ENCODE results near the gene SH3GL1. TPM values are rescaled to one million over a fixed set of nuclear protein-coding genes. Genes with fewer than 3 reads are reported as not detected.

The SH3GL1 gene
- total and polyA plus RNA-seq, 2 experiments from 2014 or later, result 81.7 to 114 TPM

DNA sequence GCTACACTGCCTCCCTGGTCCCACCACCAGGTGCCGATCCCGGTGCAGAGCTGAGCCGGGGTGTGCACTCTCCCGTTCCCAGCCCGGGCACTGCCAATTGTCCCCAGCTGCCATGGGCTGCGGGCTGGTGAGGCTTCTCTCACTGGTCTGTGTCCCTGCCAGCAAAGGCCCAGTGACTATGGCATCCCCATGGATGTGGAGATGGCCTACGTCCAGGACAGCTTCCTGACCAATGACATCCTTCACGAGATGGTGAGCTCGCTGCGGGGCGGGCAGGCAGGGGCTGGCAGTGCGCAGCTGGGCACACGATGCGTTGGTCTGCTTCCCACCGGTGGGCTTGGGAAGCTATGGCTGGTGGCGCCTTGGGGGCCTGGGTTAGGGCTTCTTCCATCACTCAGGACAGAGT lies 42.4 kb downstream of the SH3GL1 start:
- Histone ChIP-seq H3K79me2 (no peaks in the 10 kb centered on the region), H3K4me2 (no peak overlapping the region), H3K4me3 (no peak overlapping the region), H3K36me3 (replicated peaks; ENCODE audit: insufficient read depth, low read depth) (no peaks in the 10 kb centered on the region), H4K20me1 (ENCODE audit: insufficient read depth, poor library complexity, severe bottlenecking) (no peaks in the 10 kb centered on the region), H3K9me2 (replicated peaks; ENCODE audit: insufficient read depth) (no peaks in the 10 kb centered on the region), H2AFZ (no peak overlapping the region), H3K27me3 (no peaks in the 10 kb centered on the region), H3K27ac (no peak overlapping the region), H3K9me3 (ENCODE audit: low read depth) (no peaks in the 10 kb centered on the region), H3K4me1 (ENCODE audit: insufficient read depth) (peaks cover 20% of the 10 kb centered on the region)
- TF ChIP-seq EZH2phosphoT487 (IDR thresholded peaks at IDR 0.05; ENCODE audit: low read depth, severe bottlenecking, unreplicated experiment) (no peak), EZH2 (IDR thresholded peaks at IDR 0.05; ENCODE audit: borderline replicate concordance) (no peak)
- TF ChIP-seq, protein P1, sequence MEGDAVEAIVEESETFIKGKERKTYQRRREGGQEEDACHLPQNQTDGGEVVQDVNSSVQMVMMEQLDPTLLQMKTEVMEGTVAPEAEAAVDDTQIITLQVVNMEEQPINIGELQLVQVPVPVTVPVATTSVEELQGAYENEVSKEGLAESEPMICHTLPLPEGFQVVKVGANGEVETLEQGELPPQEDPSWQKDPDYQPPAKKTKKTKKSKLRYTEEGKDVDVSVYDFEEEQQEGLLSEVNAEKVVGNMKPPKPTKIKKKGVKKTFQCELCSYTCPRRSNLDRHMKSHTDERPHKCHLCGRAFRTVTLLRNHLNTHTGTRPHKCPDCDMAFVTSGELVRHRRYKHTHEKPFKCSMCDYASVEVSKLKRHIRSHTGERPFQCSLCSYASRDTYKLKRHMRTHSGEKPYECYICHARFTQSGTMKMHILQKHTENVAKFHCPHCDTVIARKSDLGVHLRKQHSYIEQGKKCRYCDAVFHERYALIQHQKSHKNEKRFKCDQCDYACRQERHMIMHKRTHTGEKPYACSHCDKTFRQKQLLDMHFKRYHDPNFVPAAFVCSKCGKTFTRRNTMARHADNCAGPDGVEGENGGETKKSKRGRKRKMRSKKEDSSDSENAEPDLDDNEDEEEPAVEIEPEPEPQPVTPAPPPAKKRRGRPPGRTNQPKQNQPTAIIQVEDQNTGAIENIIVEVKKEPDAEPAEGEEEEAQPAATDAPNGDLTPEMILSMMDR (IDR thresholded peaks at IDR 0.05; ENCODE audit: poor library complexity), result no peak
- no peak for DNase-seq (ENCODE audit: low spot score)
- 96% methylated on average over 16 of the region's 16 CpGs for WGBS (ENCODE audit: low lambda C conversion rate, missing lambda C conversion rate)

DNA sequence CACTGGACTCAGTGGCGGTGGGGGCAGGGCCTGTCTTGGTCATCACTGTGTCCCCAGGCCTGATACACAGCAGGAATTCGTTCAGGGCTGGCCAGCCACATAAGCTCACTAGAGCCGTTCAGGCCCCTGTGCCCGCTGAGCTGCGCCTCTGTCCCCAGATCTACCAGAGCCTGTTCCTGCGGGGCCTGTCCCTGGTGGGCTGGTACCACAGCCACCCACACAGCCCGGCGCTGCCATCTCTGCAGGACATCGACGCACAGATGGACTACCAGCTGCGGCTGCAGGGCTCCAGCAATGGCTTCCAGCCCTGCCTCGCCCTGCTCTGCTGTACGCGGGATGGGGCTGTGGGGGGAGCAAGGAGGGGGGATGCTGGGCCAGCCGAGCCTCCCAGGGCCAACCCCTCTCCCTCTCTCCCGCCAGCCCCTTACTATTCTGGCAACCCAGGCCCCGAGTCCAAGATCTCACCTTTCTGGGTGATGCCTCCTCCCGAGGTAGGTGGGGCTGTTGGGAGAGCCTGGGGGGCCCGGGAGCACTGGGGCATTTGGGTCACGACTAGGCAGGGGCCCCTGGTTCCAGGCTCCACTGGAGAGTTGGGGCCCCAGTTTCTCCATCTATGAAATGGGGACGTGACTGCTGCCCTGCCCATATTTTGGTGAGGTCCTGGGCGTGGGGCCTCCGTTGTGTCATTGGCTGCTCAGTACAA lies 43.1 kb downstream of the SH3GL1 start:
- DNase-seq (ENCODE audit: low spot score), result peak; percentile 4
- Histone ChIP-seq H2AFZ (no peak overlapping the region), H3K27me3 (no peaks in the 10 kb centered on the region), H3K9me2 (replicated peaks; ENCODE audit: insufficient read depth) (no peaks in the 10 kb centered on the region), H3K27ac (no peak overlapping the region), H3K36me3 (replicated peaks; ENCODE audit: insufficient read depth, low read depth) (no peaks in the 10 kb centered on the region), H3K79me2 (no peaks in the 10 kb centered on the region), H3K4me2 (no peak overlapping the region), H3K9me3 (ENCODE audit: low read depth) (no peaks in the 10 kb centered on the region), H3K4me3 (no peak overlapping the region), H3K4me1 (ENCODE audit: insufficient read depth) (peaks cover 20% of the 10 kb centered on the region), H4K20me1 (ENCODE audit: insufficient read depth, poor library complexity, severe bottlenecking) (no peaks in the 10 kb centered on the region)
- WGBS (ENCODE audit: low lambda C conversion rate, missing lambda C conversion rate), result 91% methylated on average over 23 of the region's 23 CpGs
- TF ChIP-seq, protein P1 (IDR thresholded peaks at IDR 0.05; ENCODE audit: poor library complexity), result no peak
- no peak for TF ChIP-seq EZH2 (IDR thresholded peaks at IDR 0.05; ENCODE audit: borderline replicate concordance)
- TF ChIP-seq EZH2phosphoT487 (IDR thresholded peaks at IDR 0.05; ENCODE audit: low read depth, severe bottlenecking, unreplicated experiment), result no peak

DNA sequence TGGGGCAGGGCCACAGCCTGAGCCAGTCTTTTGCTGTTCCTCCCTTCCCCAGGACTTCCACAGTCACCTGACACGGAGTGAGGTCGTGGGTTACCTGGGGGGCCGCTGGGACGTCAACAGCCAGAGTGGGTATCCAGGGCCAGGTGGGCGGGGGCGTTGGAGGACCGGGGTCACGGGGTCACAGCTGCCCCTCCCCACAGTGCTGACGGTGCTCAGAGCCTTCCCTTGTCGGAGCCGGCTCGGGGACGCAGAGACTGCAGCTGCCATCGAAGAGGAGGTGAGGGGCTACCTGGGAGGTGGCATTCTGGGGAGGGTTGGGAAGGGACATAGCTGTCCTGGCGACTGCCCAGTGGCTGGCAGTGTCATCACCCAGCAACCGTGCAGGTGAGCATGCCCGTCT lies 45.5 kb downstream of the SH3GL1 start:
- Histone ChIP-seq H3K4me1 (ENCODE audit: insufficient read depth) (peaks cover 1% of the 10 kb centered on the region), H3K9me3 (ENCODE audit: low read depth) (no peaks in the 10 kb centered on the region), H3K36me3 (replicated peaks; ENCODE audit: insufficient read depth, low read depth) (no peaks in the 10 kb centered on the region), H3K27ac (no peak overlapping the region), H2AFZ (no peak overlapping the region), H3K27me3 (no peaks in the 10 kb centered on the region), H3K79me2 (no peaks in the 10 kb centered on the region), H3K4me3 (no peak overlapping the region), H4K20me1 (ENCODE audit: insufficient read depth, poor library complexity, severe bottlenecking) (no peaks in the 10 kb centered on the region), H3K9me2 (replicated peaks; ENCODE audit: insufficient read depth) (no peaks in the 10 kb centered on the region), H3K4me2 (no peak overlapping the region)
- TF ChIP-seq, protein P1 (IDR thresholded peaks at IDR 0.05; ENCODE audit: poor library complexity), result no peak
- no peak for TF ChIP-seq EZH2 (IDR thresholded peaks at IDR 0.05; ENCODE audit: borderline replicate concordance)
- TF ChIP-seq EZH2phosphoT487 (IDR thresholded peaks at IDR 0.05; ENCODE audit: low read depth, severe bottlenecking, unreplicated experiment), result no peak
- peak; percentile 4 for DNase-seq (ENCODE audit: low spot score)
- WGBS (ENCODE audit: low lambda C conversion rate, missing lambda C conversion rate), result 90% methylated on average over 17 of the region's 17 CpGs

All from hepatocyte (in vitro differentiated cells).